GM21723 (cell line): ENCODE results near the gene PHC3.

Source experiments
- ATAC-seq: cut with Tn5 transposase; IDR thresholded peaks from one replicate; pipeline ENCODE4 v1.9.1; 2021; ENCODE audit warnings: mild to moderate bottlenecking, moderate library complexity; ENCODE audit not compliant: unreplicated experiment

Gene PHC3

GRCh38 chr3:170079536-170080165, 101.9 kb downstream of the PHC3 start:
- no peak for ATAC-seq

DNA sequence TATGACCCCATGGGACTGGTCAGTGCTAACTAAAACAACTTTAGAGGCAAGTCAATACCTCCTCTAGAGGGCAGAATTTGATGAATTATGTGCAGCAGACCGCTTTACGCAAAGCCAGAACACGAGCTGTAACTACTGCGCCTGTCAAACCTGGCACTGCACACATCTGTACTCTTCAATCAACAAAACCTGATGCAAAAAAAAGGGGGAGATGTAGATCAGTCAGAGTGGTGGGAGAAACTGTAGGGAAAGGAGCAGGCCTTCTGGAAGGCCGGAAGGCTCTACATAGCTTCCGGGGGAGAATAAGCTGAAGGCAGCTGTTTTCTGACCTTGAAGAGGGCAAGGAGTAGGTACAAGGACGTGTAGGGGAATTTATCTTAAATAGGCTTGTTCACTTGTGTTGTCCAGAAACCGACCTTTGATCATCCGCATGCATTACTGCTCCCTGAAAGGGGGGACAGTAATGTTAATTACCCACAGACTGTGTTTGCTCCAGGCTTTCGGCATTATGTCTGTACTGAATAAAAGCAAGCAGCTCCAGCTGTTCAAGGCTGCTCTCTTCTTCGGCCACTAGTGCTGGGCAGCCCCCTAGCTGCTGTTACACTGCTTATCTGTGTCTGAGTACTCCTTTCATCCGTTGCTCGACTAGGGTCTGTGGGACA, 102.8 kb downstream of the PHC3 start:
- ATAC-seq = no peak

GRCh38 chr3:170077361-170077760, 104.2 kb downstream of the PHC3 start:
- no peak for ATAC-seq

DNA sequence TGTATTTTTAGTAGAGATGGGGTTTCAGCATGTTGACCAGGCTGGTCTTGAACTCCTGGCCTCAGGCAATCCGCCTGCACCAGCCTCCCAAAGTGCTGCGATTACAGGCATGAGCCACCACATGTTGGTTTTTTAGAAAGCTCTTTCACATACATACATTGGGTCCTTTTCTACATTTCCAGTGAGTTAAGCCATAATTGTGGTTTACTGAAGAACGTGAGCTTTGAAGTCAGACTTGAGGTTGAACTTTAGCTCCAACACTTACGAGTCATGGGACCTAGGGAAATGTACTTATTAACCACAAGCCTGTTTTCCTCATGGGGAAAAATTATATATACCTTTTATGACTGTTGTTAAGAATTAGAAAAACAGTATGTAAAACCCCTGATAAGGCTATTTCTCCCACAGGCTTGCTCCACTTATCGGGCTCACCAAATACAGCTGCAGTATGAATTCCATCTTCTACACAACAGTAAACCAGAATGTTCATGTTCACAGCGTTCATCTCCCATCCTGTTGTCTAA, 104.8 kb downstream of the PHC3 start:
- ATAC-seq = no peak

DNA sequence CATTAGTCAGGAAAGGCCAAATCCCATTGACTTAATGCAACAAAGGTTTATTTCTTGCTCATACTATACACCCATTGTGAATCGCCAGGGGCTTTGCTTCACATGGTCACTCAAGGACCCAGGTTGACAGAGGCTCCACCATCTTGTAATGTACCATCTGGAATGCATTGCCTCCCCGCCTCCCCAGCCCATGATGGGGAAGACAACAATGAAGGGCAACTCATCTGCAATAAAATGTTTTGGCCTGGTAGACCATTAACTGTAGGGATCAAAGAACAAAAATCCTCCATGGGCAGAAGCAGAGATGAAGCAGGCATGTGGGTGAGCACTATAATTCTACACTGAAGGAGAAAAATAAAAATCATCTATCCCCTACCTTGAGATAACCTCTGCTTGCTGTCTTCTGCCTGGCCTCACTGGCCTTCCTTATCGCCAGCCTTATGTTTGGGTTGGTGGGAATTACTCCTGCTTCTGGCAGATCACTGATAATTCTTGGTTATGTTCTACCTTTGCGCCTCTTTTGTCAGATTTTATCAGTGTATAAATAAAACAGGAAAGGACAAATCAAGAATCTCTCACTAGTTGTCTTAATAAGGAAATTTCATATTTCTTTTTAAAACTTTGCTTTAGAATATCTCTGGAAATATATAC, 106.0 kb downstream of the PHC3 start:
- ATAC-seq = no peak

DNA sequence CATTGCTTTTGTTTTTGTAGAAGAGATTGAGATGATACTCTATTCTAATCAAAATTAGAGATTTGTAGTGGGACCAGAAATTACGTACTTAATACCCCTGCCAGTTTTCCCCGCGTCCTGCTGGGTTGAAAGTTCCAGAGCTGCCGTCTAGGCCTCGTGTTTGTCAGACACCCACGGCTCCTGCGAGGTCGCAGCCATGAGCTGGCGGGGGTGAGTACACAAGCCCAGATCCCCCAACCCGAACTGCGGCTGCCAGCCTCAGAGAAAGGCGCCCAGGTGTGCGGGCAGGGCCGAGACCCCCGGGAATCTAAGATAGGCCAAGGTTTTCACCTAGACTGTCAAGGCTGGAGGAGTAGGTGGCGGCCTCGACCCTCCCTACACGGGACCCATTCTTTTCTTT, 117.4 kb downstream of the PHC3 start:
- no peak for ATAC-seq

- ATAC-seq = no peak
These were observed 117.8 kb downstream of the PHC3 start for GRCh38 chr3:170063691-170064090.

- ATAC-seq = no peak
These were observed 118.8 kb downstream of the PHC3 start for GRCh38 chr3:170062769-170063168.

DNA sequence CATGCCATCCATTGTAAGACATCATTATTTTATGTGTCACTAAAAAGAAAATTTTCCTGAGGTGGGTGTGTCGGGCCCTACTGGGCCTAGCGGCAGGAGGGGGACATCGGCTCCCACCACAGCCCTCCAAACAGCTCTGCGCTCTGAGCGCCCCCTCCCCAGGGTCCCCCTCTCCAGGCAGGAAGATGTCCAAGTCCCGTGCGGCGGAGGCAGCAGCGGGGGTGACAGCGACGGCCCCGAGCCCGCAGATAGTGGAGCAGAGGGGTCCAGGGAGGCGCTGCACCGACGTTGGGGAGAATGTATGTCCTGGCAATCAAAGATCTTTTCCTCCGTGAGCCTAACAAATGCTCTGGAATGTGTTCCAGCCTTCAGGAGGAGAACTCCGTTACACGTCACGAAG, 119.5 kb downstream of the PHC3 start:
- ATAC-seq = no peak

DNA sequence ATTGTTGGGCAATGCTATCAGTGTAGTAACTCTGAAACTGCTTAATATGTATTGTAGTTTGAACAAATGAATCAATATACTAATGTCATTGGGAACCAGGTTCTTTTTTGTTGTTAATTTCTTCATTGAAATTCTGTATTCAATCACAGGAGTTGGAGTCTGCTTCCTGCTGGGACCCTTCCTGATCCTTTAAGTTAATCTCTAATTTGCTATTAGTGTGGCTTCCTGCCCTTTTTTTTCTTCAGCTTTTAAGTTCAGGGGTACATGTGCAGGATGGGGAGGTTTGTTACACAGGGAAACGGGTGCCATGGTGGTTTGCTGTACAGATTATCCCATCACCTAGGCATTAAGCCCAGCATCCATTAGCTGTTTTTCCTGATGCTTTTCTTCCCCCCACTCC, 122.1 kb downstream of the PHC3 start:
- ATAC-seq = no peak

GRCh38 chr3:170058127-170058526, 123.4 kb downstream of the PHC3 start:
- ATAC-seq = no peak

DNA sequence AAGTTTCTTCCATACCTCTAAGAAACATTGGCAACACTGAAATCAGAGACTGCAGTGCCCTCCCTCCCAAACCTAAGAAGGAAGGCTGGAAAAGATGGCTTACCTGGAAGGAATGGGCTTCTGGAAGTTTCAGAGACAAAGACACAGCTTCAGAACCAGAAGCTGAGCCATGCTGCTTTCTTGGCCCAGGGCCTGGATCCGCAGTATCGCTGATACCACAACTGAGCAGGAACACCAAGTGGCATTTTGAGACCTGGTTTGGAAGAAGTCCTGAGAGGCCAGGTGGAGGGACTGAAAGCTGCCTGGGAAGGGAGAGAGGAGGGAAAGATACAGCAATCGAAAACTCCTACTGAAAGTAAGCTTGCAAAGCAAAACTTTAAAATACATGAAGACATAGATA, 124.0 kb downstream of the PHC3 start:
- ATAC-seq = no peak

DNA sequence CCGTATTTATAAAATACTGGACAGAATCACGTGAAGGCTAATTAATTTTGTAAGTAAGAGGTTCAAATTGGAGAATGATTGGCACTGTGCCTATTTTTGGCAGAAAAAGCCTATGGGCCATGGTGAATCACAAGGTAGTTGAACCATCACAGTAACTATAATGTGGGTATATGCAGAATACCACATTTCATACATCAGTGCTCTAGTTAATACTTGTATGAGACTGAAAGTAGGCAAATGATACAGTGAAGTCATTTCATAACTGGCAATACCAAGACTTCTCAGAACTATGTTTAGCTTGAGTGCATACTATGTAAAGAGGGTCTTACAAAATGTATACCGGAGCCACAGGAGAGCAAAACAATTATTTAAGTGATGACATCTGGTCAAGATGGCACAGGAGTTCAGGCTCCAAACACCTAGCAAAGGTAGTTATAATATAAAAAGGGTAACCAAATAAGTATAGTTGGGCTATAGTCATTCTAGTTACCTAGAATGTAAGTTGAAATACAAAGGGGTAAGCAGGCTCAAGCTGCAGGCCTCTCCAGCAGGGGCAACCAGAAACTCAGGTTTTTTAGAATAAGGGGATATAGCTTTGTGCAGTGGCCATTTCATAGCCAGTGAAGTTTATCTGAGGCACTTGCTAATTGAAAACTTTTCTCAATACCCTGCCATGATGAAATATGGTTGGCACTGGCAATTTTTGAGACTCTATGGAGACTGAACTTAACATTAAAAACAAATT, 124.7 kb downstream of the PHC3 start:
- ATAC-seq = peak; percentile 77

DNA sequence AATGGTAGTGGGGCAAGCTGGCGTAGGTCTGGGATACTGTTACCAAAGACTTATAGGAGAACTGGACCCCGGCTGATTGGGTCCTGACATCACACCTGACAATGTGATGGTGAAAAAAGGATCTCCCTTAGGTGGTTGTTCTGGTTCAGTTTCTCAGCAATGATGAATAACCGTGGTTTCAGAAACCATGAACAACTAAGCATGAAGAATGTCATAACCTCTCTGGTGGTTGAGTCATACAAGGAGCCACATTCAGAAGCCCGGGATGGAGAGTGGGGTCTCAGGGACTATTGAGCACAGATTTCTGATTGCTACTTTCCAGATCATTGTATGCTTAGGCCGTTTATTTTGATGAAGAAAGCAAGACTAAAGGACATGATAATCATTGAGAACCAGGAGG, 126.3 kb downstream of the PHC3 start:
- peak; percentile 70 for ATAC-seq

GRCh38 chr3:170054204-170054603, 127.3 kb downstream of the PHC3 start:
- ATAC-seq = no peak

- ATAC-seq = no peak
These were observed 129.1 kb downstream of the PHC3 start for GRCh38 chr3:170052398-170052797.

DNA sequence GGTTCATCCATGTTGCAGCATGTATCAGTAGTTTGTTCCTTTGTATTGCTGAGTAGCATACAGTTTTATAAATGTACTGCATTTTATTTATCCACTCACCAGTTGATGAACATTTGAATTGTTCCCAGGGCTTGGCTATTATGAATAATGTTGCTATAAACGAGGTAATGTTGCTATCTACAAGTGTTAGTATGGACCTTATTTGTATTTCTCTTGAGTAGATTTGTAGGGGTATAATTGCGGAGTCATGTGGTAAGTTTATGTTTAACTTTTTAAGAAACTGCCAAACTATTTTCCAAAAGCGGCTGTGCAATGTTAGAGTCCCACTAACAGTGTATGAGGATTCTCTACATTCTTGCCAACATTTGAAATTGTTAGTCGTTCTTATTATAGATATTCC, 130.8 kb downstream of the PHC3 start:
- no peak for ATAC-seq

DNA sequence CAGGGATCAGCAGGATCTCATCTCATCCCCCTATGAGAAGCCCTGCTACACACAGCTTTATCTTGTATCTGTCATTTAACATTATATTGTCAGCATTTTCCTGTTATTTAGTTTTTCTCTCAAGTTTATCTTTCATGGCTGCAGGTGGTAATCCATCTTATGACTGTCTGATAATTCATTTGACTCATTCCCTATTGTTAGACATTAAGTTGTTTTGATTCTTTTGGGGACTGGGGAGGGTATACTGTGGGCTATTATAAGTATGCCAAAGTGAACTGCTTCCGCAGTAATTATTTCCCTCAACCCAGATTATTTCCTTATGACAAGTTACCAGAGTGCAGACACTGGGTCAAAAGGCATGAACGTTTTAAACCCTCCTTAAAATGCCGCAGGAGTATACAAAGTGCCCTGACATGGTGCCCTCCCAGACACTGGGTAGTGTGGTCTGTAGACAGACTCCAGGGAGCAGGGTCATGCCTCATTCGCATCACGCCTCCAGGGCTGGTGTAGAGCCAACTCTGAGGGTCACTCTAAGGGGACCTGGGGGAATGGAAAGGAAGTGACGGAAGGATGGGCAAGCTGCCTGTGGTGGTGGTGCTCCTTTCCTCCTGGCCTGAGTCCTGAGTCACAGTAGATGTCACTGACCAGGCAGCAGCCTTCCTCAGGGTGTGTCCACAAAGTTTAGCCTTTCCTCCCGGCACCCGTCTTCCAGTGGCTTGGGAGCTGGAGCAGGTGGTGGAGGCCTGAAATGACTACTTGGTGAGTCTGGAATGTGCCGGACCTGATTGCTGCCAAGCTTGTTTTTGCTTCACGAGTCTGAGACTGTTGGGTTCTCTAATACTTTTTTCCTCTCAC, 132.2 kb downstream of the PHC3 start:
- ATAC-seq = no peak

DNA sequence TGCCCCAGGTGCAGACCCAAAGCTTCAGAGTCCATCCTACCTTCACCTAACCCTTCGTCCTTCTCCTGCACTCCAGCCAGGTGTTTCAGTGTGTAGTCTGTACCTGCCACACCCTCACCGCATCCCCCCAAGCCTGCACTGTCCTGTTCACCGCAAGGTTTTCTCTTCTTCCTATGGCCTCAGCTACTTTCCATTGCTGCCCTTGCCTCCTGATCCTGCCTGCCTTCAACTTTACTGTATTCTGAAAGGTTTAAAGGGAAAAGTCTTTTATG, 134.5 kb downstream of the PHC3 start:
- no peak for ATAC-seq

DNA sequence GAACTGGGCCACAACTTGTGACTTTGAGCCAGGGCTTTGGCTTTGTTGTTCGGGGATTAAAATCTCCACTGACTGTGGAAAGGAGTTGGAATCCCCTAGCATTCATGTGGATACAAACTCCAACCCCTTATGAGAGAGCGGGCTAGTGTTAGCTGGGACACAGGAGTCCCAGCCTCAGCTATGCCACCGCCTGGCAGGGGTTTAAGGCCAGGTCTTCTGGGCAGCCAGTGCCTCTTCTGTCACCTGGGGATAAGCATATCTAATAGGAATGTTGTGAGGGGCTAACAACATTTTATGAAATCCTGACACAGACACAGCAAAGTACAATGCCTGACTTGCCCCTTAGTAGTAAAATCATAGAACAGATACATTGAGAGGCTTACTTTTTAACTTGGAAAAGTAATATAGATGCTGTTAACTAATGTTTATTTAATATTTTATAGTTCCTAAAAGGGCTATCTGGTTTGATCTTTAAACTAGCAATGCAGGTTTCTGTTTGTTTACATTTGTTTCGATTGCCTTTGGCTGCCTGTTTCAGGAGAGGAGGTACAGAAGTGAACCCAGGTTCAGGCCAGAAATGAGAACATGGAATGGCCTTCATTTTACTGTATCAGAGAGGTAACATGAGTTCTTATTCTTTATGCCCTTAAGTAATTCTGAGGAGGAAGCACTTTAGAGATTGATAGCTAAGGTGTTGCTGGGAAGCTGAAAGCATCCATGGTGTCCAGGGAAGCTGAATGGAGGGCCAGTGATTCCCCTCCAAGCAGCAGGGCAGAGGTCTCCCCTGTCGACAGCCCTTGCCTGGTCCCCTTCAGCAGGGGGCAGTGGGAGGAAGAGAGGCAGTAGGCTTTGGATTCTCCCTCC, 135.0 kb downstream of the PHC3 start:
- ATAC-seq = no peak
